ENCODE data around the gene ZMYND8. TPM values are rescaled to one million over a fixed set of nuclear protein-coding genes. Genes with fewer than 3 reads are reported as not detected.
"Not testable (repeated sequence)": the region's sequence is repeated elsewhere in the genome, so short reads cannot be mapped to it uniquely, and the experiment has no call there.

The ZMYND8 gene
- total and polyA plus RNA-seq, 5 experiments from 2014 or later = 8.9 to 67.8 (median 20.4) TPM

GRCh38 chr20:47309806-47310426 lies 46.6 kb downstream of the ZMYND8 start:
- peaks cover 9 to 46% (median 24%) of the 10 kb centered on the region in 4 donors for H3K4me1 Mint-ChIP-seq
- peak overlapping the region in 1 of 10 donors; percentile 75 for H3K27ac Mint-ChIP-seq
- peaks cover 0 to 65% (median 7%) of the 10 kb centered on the region in 3 donors for H3K36me3 Mint-ChIP-seq
- H3K9me3 Mint-ChIP-seq = no peaks in the 10 kb centered on the region
- H3K4me3 Mint-ChIP-seq = no peak overlapping the region
- ATAC-seq (no peak), DNase-seq (no peak)
- no peaks in the 10 kb centered on the region for H3K27me3 Mint-ChIP-seq
- POLR2A ChIA-PET = interaction anchor here (0.7 kb wide), 1 partner anchor 38 kb away, joined by 5 read pairs; no protein-coding TSS in a partner anchor

DNA sequence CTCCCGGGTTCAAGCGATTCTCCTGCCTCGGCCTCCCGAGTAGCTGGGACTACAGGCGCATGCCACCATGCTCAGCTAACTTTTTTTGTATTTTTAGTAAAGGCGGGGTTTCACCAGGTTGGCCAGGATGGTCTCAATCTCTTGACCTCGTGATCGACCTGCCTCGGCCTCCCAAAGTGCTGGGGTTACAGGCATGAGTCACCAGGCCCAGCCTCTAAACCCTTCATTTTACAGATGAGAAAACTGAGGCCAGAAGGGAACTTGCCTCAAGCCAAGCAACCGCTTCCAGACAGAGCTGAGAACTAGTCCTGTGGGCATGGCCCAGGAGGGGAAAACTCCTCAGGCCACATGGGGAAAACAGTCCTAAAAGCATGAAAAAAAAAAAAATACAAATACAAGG lies 47.1 kb downstream of the ZMYND8 start:
- H3K9me3 Mint-ChIP-seq = no peaks in the 10 kb centered on the region
- peaks cover 8 to 43% (median 24%) of the 10 kb centered on the region in 4 donors for H3K4me1 Mint-ChIP-seq
- no peak overlapping the region for H3K4me3 Mint-ChIP-seq
- H3K27ac Mint-ChIP-seq = no peak overlapping the region
- peaks cover 0 to 68% (median 7%) of the 10 kb centered on the region in 3 donors for H3K36me3 Mint-ChIP-seq
- ATAC-seq (no peak), DNase-seq (no peak)
- H3K27me3 Mint-ChIP-seq = no peaks in the 10 kb centered on the region
- POLR2A ChIA-PET = no interaction called here

DNA sequence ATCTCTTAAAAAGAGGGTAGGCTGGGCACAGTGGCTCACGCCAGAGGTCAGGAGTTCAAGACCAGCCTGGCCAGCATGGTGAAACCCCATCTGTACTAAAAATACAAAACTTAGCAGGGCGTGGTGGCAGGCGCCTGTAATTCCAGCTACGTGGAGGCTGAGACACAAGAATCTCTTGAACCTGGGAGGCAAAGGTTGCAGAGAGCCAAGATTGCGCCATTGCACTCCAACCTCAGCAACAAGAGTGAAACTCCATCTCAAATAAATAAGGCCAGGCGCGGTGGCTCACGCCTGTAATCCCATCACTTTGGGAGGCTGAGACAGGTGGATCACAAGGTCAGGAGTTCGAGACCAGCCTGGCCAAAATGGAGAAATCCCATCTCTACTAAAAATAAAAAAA lies 48.9 kb downstream of the ZMYND8 start:
- POLR2A ChIA-PET = interaction anchor here (0.7 kb wide), 1 partner anchor 14 kb away, joined by 3 read pairs; no protein-coding TSS in a partner anchor
- not testable (repeated sequence) for H3K27me3 Mint-ChIP-seq, ATAC-seq, DNase-seq, H3K9me3 Mint-ChIP-seq, H3K27ac Mint-ChIP-seq, H3K4me3 Mint-ChIP-seq
- H3K4me1 Mint-ChIP-seq = peaks cover 12 to 50% (median 31%) of the 10 kb centered on the region in 4 donors
- peaks cover 0 to 80% (median 7%) of the 10 kb centered on the region in 3 donors for H3K36me3 Mint-ChIP-seq

DNA sequence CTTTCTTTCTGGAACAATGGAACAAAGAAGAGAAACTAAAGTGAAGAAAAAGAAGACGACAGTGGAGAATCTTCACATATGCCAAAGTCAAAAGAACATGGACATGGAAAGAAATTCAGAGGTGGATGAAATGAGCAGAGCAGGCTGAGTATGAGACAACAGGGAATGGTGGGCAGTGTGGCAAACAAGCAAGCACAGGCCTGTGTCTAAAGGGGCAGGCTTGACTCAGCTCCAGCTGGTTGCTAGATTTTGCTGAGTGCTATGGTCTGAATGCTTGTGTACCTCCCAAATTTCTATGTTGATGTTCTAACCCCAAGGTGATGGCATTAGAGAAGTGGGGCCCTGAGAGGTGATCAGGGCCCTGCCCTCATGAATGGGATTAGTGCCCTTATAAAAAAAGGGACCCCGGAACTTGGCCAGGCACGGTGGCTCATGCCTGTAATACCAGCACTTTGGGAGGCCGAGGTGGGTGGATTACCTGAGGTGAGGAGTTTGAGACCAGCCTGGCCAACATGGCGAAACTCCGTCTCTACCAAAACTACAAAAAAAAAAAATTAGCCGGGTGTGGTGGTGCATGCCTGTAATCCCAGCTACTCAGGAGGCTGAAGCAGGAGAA lies 49.6 kb downstream of the ZMYND8 start:
- Mint-ChIP-seq H3K4me1 (peaks cover 15 to 47% (median 31%) of the 10 kb centered on the region in 4 donors), H3K4me3 (no peak overlapping the region), H3K27ac (peak overlapping the region in 7 of 10 donors; percentile 0 to 71 (median 25)), H3K9me3 (no peaks in the 10 kb centered on the region), H3K36me3 (peaks cover 0 to 86% (median 9%) of the 10 kb centered on the region in 3 donors), H3K27me3 (no peaks in the 10 kb centered on the region)
- ATAC-seq (no peak), DNase-seq (no peak)
- POLR2A ChIA-PET = interaction anchor here (0.7 kb wide), 2 partner anchors 13 to 274 kb away, joined by 3 read pairs; no protein-coding TSS in a partner anchor

DNA sequence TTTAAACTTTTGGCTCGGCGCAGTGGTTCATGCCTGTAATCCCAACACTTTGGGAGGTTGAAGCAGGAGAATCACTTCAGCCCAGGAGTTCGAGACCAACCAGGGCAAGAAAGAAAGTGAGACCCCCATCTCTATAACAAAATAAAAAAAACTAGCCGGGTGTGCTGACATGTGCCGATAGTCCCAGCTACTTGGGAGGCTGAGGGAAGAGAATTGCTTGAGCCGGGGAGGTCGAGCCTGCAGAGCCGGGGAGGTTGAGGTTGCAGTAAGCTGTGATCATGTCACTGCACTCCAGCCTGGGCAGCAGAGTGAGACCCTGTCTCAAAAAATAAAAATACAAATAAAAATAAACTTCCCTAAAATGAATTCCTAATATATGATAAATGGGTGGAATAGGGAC lies 50.4 kb downstream of the ZMYND8 start:
- peaks cover 0 to 87% (median 14%) of the 10 kb centered on the region in 3 donors for H3K36me3 Mint-ChIP-seq
- H3K4me1 Mint-ChIP-seq = peaks cover 15 to 46% (median 30%) of the 10 kb centered on the region in 4 donors
- peak overlapping the region in 4 of 10 donors; percentile 4 to 83 (median 22) for H3K27ac Mint-ChIP-seq
- DNase-seq = no peak
- no peak overlapping the region for H3K4me3 Mint-ChIP-seq
- no peaks in the 10 kb centered on the region for H3K27me3 Mint-ChIP-seq
- ATAC-seq = no peak
- POLR2A ChIA-PET = no interaction called here
- no peaks in the 10 kb centered on the region for H3K9me3 Mint-ChIP-seq

DNA sequence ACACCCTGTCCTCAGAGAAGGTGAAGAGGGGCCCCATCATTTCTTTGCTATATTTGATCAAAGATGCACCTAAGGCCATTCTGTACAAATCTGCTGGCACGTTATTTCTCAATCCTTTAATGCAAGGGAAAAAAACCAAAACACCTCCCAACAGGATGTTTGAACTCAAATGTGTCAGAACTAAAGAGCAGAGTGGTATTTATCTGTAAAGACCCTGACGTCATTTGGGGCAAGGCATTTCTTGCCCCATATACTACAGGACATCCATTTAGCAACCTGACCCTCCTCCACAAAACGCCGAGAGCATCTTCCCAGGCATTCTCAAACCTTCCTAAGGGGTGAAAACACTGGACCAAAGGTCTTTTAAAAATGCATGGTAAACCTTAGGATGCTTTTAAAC lies 50.8 kb downstream of the ZMYND8 start:
- no peak for DNase-seq
- H3K9me3 Mint-ChIP-seq = no peaks in the 10 kb centered on the region
- no peak overlapping the region for H3K4me3 Mint-ChIP-seq
- peaks cover 0 to 87% (median 14%) of the 10 kb centered on the region in 3 donors for H3K36me3 Mint-ChIP-seq
- no peak for ATAC-seq
- H3K27ac Mint-ChIP-seq = peak overlapping the region in 5 of 10 donors; percentile 25 to 83 (median 53)
- peaks cover 12 to 41% (median 28%) of the 10 kb centered on the region in 4 donors for H3K4me1 Mint-ChIP-seq
- POLR2A ChIA-PET = no interaction called here
- no peaks in the 10 kb centered on the region for H3K27me3 Mint-ChIP-seq

DNA sequence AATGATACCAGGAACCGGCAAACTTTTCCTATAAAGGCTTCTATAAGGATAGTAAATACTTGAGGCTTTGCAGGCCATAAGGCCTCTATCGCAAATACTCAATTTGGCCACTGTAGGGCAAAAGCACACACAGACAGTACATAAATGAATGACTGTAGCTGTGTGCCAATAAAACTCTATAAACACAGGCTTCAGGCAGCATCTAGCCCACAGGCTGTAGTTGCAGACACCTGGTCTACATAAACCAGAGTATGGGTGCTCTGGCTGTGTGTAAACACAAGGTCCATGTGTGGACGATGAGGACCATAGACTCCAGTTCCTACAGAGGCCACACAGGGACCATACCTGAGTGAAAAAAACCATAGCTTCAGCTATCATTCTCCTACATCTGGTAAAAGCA lies 52.2 kb downstream of the ZMYND8 start:
- H3K27me3 Mint-ChIP-seq = no peaks in the 10 kb centered on the region
- H3K9me3 Mint-ChIP-seq = no peaks in the 10 kb centered on the region
- H3K4me1 Mint-ChIP-seq = peaks cover 14 to 44% (median 31%) of the 10 kb centered on the region in 4 donors
- H3K27ac Mint-ChIP-seq = peak overlapping the region in 8 of 10 donors; percentile 22 to 67 (median 54)
- no peak for ATAC-seq
- POLR2A ChIA-PET = interaction anchor here (0.7 kb wide), 1 partner anchor 20 kb away, joined by 3 read pairs; no protein-coding TSS in a partner anchor
- H3K4me3 Mint-ChIP-seq = no peak overlapping the region
- H3K36me3 Mint-ChIP-seq = peaks cover 0 to 91% (median 14%) of the 10 kb centered on the region in 3 donors
- no peak for DNase-seq

- POLR2A ChIA-PET = interaction anchor here (1.4 kb wide), 1 partner anchor 28 kb away, joined by 3 read pairs; no protein-coding TSS in a partner anchor
- H3K9me3 Mint-ChIP-seq = no peaks in the 10 kb centered on the region
- H3K4me3 Mint-ChIP-seq = no peak overlapping the region
- no peak for DNase-seq
- no peak for ATAC-seq
- peaks cover 14 to 42% (median 31%) of the 10 kb centered on the region in 4 donors for H3K4me1 Mint-ChIP-seq
- peak overlapping the region in 7 of 10 donors; percentile 4 to 75 (median 35) for H3K27ac Mint-ChIP-seq
- peaks cover 0 to 90% (median 11%) of the 10 kb centered on the region in 3 donors for H3K36me3 Mint-ChIP-seq
- H3K27me3 Mint-ChIP-seq = no peaks in the 10 kb centered on the region
These were observed 52.8 kb downstream of the ZMYND8 start for GRCh38 chr20:47303736-47304135.

DNA sequence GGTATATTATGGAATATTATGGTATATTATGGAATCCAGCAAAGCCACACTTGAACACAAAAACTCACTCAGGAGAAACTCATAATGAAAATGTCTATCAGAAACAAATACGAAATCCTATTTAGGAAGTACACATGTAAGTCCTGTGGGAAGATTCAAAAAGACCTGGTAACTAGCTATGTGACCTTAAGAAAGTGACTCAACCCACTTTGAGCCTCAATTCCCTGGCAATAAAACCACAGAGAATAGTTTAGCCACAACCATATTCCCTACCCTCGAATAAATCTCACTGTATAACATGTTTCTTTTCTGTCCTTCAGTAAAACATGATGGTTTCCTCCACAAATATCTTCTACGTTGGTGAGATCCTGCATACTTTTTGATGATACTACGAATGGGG lies 56.4 kb downstream of the ZMYND8 start:
- H3K4me1 Mint-ChIP-seq = peaks cover 11 to 31% (median 23%) of the 10 kb centered on the region in 4 donors
- H3K9me3 Mint-ChIP-seq = no peaks in the 10 kb centered on the region
- ATAC-seq (no peak), DNase-seq (no peak)
- peaks cover 0 to 94% (median 22%) of the 10 kb centered on the region in 3 donors for H3K36me3 Mint-ChIP-seq
- H3K27ac Mint-ChIP-seq = peak overlapping the region in 4 of 10 donors; percentile 13 to 73 (median 53)
- POLR2A ChIA-PET = no interaction called here
- no peaks in the 10 kb centered on the region for H3K27me3 Mint-ChIP-seq
- H3K4me3 Mint-ChIP-seq = no peak overlapping the region

GRCh38 chr20:47298624-47299023 lies 57.9 kb downstream of the ZMYND8 start:
- ATAC-seq (no peak), DNase-seq (no peak)
- Mint-ChIP-seq H3K27me3 (no peaks in the 10 kb centered on the region), H3K27ac (peak overlapping the region in 2 of 10 donors; percentile 11 to 53), H3K4me1 (peaks cover 9 to 33% (median 14%) of the 10 kb centered on the region in 4 donors), H3K9me3 (no peaks in the 10 kb centered on the region), H3K36me3 (peaks cover 0 to 96% (median 36%) of the 10 kb centered on the region in 3 donors), H3K4me3 (no peak overlapping the region)
- POLR2A ChIA-PET = no interaction called here

DNA sequence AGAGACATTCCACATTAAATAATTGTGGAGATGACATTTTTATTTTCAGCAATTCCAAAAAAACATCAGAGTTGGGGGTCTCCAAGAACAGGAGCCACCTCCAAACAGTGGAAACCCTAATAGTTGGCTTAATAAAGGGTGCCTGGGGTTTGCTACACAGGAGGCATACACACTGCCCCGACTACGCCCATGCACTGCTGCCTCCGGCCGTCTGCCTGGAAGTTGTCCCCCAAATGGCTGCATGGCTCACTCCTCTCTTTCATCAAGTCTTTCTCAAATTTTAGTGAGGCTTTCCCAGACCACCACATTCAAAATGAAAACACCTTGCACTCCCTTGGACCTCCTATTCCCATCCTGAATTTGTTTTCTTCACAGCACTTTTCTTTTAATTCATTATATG lies 58.8 kb downstream of the ZMYND8 start:
- no peaks in the 10 kb centered on the region for H3K27me3 Mint-ChIP-seq
- peaks cover 3 to 27% (median 11%) of the 10 kb centered on the region in 4 donors for H3K4me1 Mint-ChIP-seq
- no peak for DNase-seq
- POLR2A ChIA-PET = no interaction called here
- no peaks in the 10 kb centered on the region for H3K9me3 Mint-ChIP-seq
- no peak overlapping the region for H3K27ac Mint-ChIP-seq
- no peak for ATAC-seq
- H3K36me3 Mint-ChIP-seq = peaks cover 0 to 95% (median 38%) of the 10 kb centered on the region in 3 donors
- no peak overlapping the region for H3K4me3 Mint-ChIP-seq

GRCh38 chr20:47296950-47297349 lies 59.5 kb downstream of the ZMYND8 start:
- Mint-ChIP-seq H3K27ac (peak overlapping the region in 2 of 10 donors; percentile 16 to 80), H3K4me3 (no peak overlapping the region), H3K27me3 (no peaks in the 10 kb centered on the region), H3K4me1 (peaks cover 0 to 23% (median 7%) of the 10 kb centered on the region in 4 donors), H3K36me3 (peaks cover 0 to 96% (median 40%) of the 10 kb centered on the region in 3 donors), H3K9me3 (no peaks in the 10 kb centered on the region)
- ATAC-seq (no peak), DNase-seq (no peak)
- POLR2A ChIA-PET = no interaction called here

DNA sequence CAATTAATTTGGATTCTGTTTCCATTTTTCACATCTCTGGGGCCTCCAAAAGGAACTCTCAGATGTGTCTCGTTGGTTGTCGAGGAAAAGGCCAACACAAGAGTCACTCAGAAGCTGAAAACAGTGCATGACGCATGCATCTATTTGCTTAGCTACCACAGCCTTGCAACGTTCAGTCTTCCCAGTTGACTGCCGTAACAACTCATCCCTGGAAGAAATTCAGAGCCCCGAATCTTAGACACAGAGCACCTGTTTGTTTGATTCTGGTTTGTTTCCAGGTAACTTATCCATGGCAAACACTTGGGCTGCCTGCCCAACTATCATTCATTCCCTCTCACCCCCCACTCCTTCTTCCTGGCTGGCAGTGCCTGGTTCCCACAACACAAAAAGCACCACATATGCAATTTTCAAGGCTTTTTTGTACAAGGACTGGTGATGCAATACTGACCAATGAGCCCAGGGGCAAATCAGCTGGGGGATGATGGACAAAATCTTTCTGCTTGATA lies 60.5 kb downstream of the ZMYND8 start:
- POLR2A ChIA-PET = no interaction called here
- no peak for DNase-seq
- no peaks in the 10 kb centered on the region for H3K9me3 Mint-ChIP-seq
- no peaks in the 10 kb centered on the region for H3K27me3 Mint-ChIP-seq
- H3K4me3 Mint-ChIP-seq = no peak overlapping the region
- H3K36me3 Mint-ChIP-seq = peaks cover 0 to 97% (median 38%) of the 10 kb centered on the region in 3 donors
- H3K27ac Mint-ChIP-seq = peak overlapping the region in 2 of 10 donors; percentile 31 to 40
- no peak for ATAC-seq
- peaks cover 0 to 17% (median 4%) of the 10 kb centered on the region in 4 donors for H3K4me1 Mint-ChIP-seq

Measured in naive thymus-derived CD8-positive, alpha-beta T cell (primary cell).